Keratinocyte (primary cell): Measurements from ENCODE around the gene MMAB. TPM values are rescaled to one million over a fixed set of nuclear protein-coding genes. Genes with fewer than 3 reads are reported as not detected.

Experiments used
- DNase-seq: peaks from one replicate; pipeline ENCODE4 v3.0.0-alpha.2; 2011; ENCODE audit warnings: low read depth, missing footprints, low spot score
- FAIRE-seq: peaks from 2 replicates; lab custom pipeline; 2011; peaks lifted over from hg19 to GRCh38; lab: Jason Lieb, UNC
- H2AFZ ChIP-seq: 2 replicates; pipeline ENCODE4 v1.6.0; 2012; ENCODE audit warnings: low read length, control low read depth, inconsistent platforms; ENCODE audit not compliant: control insufficient read depth
- H3K27ac ChIP-seq: 2 replicates; pipeline ENCODE4 v1.5.1; 2011; ENCODE audit warnings: low read length; ENCODE audit not compliant: control insufficient read depth, insufficient read depth
- H3K27me3 ChIP-seq: 3 replicates; pipeline ENCODE4 v1.6.0; 2011; ENCODE audit warnings: low read length; ENCODE audit not compliant: control insufficient read depth, insufficient read depth; ENCODE audit errors: extremely low read depth
- H3K36me3 ChIP-seq, 2 experiments: 2 replicates in 1 of 2; 3 replicates in 1 of 2; pipeline ENCODE4 v1.5.1; 2011; ENCODE audit warnings: low read length in 2 of 2, mild to moderate bottlenecking in 1 of 2; ENCODE audit not compliant: control insufficient read depth in 2 of 2, insufficient read depth in 2 of 2; ENCODE audit errors: extremely low read depth in 1 of 2
- H3K4me1 ChIP-seq: 3 replicates; pipeline ENCODE4 v1.5.1; 2011; ENCODE audit warnings: low read length; ENCODE audit not compliant: control insufficient read depth, insufficient read depth; ENCODE audit errors: extremely low read depth
- H3K4me2 ChIP-seq: 3 replicates; pipeline ENCODE4 v1.6.0; 2011; ENCODE audit warnings: low read depth, low read length; ENCODE audit not compliant: control insufficient read depth, insufficient read depth; ENCODE audit errors: extremely low read depth
- H3K4me3 ChIP-seq, 3 experiments: fragments of 200-600 bp in 1 of 3; sonication (generic) in 1 of 3; 2 replicates in 2 of 3; 3 replicates in 1 of 3; pipeline ENCODE4 v1.5.1; 2011 to 2016; ENCODE audit warnings: low read length in 3 of 3, mild to moderate bottlenecking in 3 of 3, control low read depth in 2 of 3, inconsistent platforms in 1 of 3, low read depth in 1 of 3, mixed read lengths in 1 of 3, mixed run types in 1 of 3, moderate library complexity in 1 of 3; ENCODE audit not compliant: control insufficient read depth in 2 of 3, insufficient read depth in 2 of 3; ENCODE audit errors: extremely low read depth in 1 of 3
- H3K79me2 ChIP-seq: 2 replicates; pipeline ENCODE4 v1.6.0; 2012; ENCODE audit warnings: low read length; ENCODE audit not compliant: control insufficient read depth, insufficient read depth
- H3K9ac ChIP-seq: 3 replicates; pipeline ENCODE4 v1.6.0; 2011; ENCODE audit warnings: low read length; ENCODE audit not compliant: control insufficient read depth, insufficient read depth; ENCODE audit errors: extremely low read depth
- H3K9me1 ChIP-seq: 3 replicates; pipeline ENCODE4 v1.6.0; 2011; ENCODE audit warnings: low read length; ENCODE audit not compliant: control insufficient read depth, insufficient read depth; ENCODE audit errors: extremely low read depth
- H3K9me3 ChIP-seq: 2 replicates; pipeline ENCODE4 v1.5.1; 2012; ENCODE audit warnings: low read depth, low read length; ENCODE audit not compliant: control insufficient read depth
- H4K20me1 ChIP-seq: 3 replicates; pipeline ENCODE4 v1.6.0; 2011; ENCODE audit warnings: low read length; ENCODE audit not compliant: control insufficient read depth, insufficient read depth; ENCODE audit errors: extremely low read depth
- EZH2 ChIP-seq: IDR thresholded peaks from one replicate; pipeline ENCODE4 v1.6.1; 2012; ENCODE audit warnings: inconsistent platforms, mild to moderate bottlenecking, low read length, moderate library complexity
- dilution Hi-C: fragments of 300-500 bp; cut with MboI; formaldehyde crosslinking; loops from one replicate; pipeline ENCODE4 v1.7.0; 2020; ENCODE audit warnings: low sequenced_read_pairs; ENCODE audit not compliant: extremely low pct_ligation_motif_present
- polyA plus RNA-seq, 5 experiments: library from polyadenylated mRNA; depleted of rRNA in 3 of 5; stranded (reverse) in 3 of 5; stranded (forward) in 1 of 5; unstranded in 1 of 5; fragments of >200 nt; gene quantifications; 1 replicate in 1 of 5; 2 replicates in 3 of 5; 3 replicates in 1 of 5; pipeline versions ENCODE4 v1.2.1 to v1.2.3, GENCODE V29; 2011 to 2012; ENCODE audit warnings: missing spikeins in 2 of 5, low read depth in 1 of 5, low replicate concordance in 1 of 5
- TF ChIP-seq, protein P1 (sequence below), 3 experiments: IDR thresholded peaks in 1 of 3; conservative IDR thresholded peaks in 1 of 3; optimal IDR thresholded peaks in 1 of 3; 2 replicates in 2 of 3; 3 replicates in 1 of 3; pipeline versions ENCODE3 to v1.5.1; 2011; ENCODE audit warnings: low read length in 3 of 3, mild to moderate bottlenecking in 3 of 3, moderate library complexity in 2 of 3, control low read depth in 1 of 3, inconsistent platforms in 1 of 3; ENCODE audit not compliant: insufficient read depth in 2 of 3; ENCODE audit errors: extremely low read depth in 1 of 3

The MMAB gene
- polyA plus RNA-seq, 1 donor (not counting 4 experiments of a cell fraction or from before 2014, with no cell fraction given) = 30.6 TPM

DNA sequence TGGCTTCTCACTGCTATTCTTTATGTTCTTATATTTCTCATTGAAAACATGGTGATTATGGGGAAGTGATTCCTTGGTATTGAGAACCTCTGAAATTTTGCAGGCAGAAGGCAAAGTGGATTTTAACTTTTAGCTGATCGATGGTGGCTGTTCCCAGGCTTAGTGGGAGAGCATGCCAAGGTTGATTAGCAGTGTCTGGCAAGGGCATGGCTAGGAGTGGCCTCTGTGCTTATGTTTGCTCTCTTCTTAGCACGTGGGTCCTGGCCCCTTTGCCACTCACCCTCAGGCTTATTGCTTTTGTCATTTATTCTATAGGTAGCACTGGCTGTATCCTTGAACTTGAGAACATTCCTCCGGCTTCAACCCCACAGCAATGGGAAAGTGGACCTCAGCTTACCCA is 2.4 kb upstream of the MMAB start:
- TF ChIP-seq, protein P1, sequence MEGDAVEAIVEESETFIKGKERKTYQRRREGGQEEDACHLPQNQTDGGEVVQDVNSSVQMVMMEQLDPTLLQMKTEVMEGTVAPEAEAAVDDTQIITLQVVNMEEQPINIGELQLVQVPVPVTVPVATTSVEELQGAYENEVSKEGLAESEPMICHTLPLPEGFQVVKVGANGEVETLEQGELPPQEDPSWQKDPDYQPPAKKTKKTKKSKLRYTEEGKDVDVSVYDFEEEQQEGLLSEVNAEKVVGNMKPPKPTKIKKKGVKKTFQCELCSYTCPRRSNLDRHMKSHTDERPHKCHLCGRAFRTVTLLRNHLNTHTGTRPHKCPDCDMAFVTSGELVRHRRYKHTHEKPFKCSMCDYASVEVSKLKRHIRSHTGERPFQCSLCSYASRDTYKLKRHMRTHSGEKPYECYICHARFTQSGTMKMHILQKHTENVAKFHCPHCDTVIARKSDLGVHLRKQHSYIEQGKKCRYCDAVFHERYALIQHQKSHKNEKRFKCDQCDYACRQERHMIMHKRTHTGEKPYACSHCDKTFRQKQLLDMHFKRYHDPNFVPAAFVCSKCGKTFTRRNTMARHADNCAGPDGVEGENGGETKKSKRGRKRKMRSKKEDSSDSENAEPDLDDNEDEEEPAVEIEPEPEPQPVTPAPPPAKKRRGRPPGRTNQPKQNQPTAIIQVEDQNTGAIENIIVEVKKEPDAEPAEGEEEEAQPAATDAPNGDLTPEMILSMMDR (optimal IDR thresholded peaks at IDR 0.05 in 1 of 3, IDR thresholded peaks at IDR 0.05 in 1 of 3, conservative IDR thresholded peaks at IDR 0.05 in 1 of 3; ENCODE audit: extremely low read depth in 1 of 3, insufficient read depth in 2 of 3, low read length in 3 of 3) = no peak
- TF ChIP-seq EZH2 = no peak

DNA sequence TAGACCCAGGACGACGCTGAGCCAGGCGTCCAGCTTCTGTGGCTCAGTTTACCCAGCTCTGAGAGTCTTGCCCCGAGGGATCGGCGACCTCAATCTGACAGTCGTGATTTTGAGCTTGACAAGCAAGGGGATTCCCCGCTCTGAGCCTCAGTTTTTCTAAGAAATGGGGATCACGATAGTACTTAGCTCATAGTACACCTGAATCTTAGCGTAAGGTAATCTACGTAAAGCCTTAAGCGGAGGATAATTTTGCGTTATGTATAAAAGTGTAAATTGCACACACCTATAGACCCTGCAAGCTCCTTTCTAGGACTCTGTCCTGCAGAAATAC is 575 bp upstream of the MMAB start:
- TF ChIP-seq EZH2 = no peak
- TF ChIP-seq, protein P1 (optimal IDR thresholded peaks at IDR 0.05 in 1 of 3, IDR thresholded peaks at IDR 0.05 in 1 of 3, conservative IDR thresholded peaks at IDR 0.05 in 1 of 3; ENCODE audit: extremely low read depth in 1 of 3, insufficient read depth in 2 of 3, low read length in 3 of 3) = no peak
- H3K9me1 ChIP-seq = no peaks in the 10 kb centered on the region
- H3K4me2 ChIP-seq = peak overlapping the region; percentile 93
- H3K27ac ChIP-seq = peak overlapping the region; percentile 66
- H3K9ac ChIP-seq = peak overlapping the region; percentile 75
- H4K20me1 ChIP-seq = no peaks in the 10 kb centered on the region
- DNase-seq = no peak
- H3K4me1 ChIP-seq = peaks cover 17% of the 10 kb centered on the region
- no peaks in the 10 kb centered on the region for H3K9me3 ChIP-seq
- dilution Hi-C loops = no loop called here
- peaks cover 15 to 23% of the 10 kb centered on the region in 2 experiments for H3K36me3 ChIP-seq
- H3K4me3 ChIP-seq = peak overlapping the region; percentile 59 to 78 (median 72)
- H3K27me3 ChIP-seq = no peaks in the 10 kb centered on the region
- FAIRE-seq = no peak
- peaks cover 21% of the 10 kb centered on the region for H3K79me2 ChIP-seq
- peak overlapping the region; percentile 75 for H2AFZ ChIP-seq

More for the DNA sequence above, 2.4 kb upstream of the MMAB start:
- H4K20me1 ChIP-seq = no peaks in the 10 kb centered on the region
- peaks cover 18 to 24% of the 10 kb centered on the region in 2 experiments for H3K36me3 ChIP-seq
- H3K4me3 ChIP-seq = no peak overlapping the region
- H2AFZ ChIP-seq = no peak overlapping the region
- dilution Hi-C loops = no loop called here
- peaks cover 17% of the 10 kb centered on the region for H3K4me1 ChIP-seq
- no peak overlapping the region for H3K9ac ChIP-seq
- H3K27me3 ChIP-seq = no peaks in the 10 kb centered on the region
- no peaks in the 10 kb centered on the region for H3K9me3 ChIP-seq
- FAIRE-seq = no peak
- no peaks in the 10 kb centered on the region for H3K9me1 ChIP-seq
- no peak overlapping the region for H3K4me2 ChIP-seq
- DNase-seq = no peak
- no peak overlapping the region for H3K27ac ChIP-seq
- H3K79me2 ChIP-seq = peaks cover 21% of the 10 kb centered on the region
